HG03139 (cell line): ENCODE measurements around the gene TMEM178B.
"Not testable (repeated sequence)": the region's sequence is repeated elsewhere in the genome, so short reads cannot be mapped to it uniquely, and the experiment has no call there.

Experiments
- ATAC-seq: cut with Tn5 transposase; IDR thresholded peaks from one replicate; pipeline ENCODE4 v1.9.1; 2021; ENCODE audit not compliant: unreplicated experiment

The TMEM178B gene

GRCh38 chr7:141074162-141074991, 513 bp downstream of the TMEM178B start:
- no peak for ATAC-seq

DNA sequence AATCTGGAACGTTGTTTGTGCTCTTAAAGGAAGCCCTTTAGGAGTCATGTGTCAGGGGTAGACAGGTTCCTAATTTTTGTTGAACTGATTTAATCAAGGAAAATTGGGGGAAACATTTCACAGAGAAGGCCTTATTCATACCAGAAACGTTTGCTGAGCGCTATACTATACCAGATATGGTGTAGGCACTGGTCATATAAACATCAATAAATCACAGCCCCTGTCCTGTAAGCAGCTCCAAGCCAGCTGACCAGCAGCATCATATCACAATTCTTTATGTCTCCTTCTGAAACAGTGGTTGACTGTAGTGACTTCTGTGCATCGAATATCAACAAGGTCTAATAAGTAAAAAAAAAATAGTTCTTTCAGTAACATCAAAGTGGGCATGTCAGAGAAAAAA, 1.1 kb downstream of the TMEM178B start:
- ATAC-seq, result no peak

DNA sequence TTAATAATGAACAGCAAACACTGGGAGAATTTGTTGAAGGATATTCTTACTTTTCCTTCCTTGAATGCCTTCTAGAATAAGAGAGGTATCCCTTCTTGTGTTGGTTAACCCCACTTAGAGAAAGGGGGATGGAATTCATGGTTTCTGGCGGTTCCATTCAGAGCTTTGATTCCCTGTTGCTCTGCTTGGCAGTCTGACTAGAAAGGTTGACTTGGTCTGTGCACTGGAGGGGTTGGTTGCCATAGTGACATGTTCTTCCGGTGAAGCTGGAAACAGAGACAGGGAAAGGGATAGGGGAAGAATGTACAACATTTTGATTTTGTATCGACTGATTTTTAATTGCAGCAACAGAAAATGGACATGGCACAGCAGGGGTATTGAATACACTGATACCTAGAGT, 2.5 kb downstream of the TMEM178B start:
- ATAC-seq, result no peak

- no peak for ATAC-seq
Observed at GRCh38 chr7:141079219-141079618, 5.4 kb downstream of the TMEM178B start.

DNA sequence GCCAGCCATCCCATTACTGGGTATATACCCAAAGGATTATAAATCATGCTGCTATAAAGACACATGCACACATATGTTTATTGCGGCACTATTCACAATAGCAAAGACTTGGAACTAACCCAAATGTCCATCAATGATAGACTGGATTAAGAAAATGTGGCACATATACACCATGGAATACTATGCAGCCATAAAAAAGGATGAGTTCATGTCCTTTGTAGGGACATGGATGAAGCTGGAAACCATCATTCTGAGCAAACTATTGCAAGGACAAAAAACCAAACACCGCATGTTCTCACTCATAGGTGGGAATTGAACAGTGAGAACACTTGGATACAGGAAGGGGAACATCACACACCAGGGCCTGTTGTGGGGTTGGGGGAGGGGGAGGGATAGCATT, 15.6 kb downstream of the TMEM178B start:
- not testable (repeated sequence) for ATAC-seq

- no peak for ATAC-seq
Observed at GRCh38 chr7:141094336-141095070, 20.6 kb downstream of the TMEM178B start.

DNA sequence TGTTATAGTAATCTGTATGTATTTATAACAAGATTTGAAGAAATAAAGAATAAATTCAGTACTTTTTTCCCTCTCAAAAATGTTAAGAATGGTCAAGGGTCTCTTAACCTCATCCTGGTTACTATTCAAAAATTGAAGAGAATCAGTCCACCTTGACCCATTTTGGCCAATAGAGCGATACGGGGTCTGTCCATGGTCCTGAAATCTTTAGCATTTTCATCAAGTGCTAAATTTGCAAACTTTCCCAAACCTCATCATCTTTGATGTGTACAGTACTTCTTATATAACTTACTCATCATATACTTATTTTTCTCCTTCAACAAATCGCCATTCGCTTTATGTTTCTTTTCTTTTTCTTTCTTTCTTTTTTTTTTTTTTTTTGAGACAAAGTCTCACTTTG, 23.6 kb downstream of the TMEM178B start:
- ATAC-seq, result no peak

DNA sequence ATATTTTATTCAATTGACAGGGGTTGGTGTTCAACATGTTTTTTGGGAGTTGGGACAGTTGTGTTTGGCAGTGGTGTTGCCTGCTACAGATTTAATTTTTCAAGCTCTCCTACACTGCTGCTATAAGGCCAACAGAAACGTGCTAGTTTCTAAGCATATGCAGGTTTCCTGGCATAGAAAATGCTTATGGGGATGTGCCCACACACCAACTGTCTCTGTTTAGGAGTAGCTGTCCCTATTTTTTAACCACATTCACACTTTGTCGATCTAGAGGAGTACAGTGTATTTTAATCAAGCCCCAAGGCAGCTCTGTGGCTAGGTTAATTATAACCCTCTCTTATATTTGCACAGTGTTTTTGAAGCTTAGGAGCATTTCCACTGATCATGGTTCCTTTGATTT, 28.6 kb downstream of the TMEM178B start:
- ATAC-seq, result no peak

DNA sequence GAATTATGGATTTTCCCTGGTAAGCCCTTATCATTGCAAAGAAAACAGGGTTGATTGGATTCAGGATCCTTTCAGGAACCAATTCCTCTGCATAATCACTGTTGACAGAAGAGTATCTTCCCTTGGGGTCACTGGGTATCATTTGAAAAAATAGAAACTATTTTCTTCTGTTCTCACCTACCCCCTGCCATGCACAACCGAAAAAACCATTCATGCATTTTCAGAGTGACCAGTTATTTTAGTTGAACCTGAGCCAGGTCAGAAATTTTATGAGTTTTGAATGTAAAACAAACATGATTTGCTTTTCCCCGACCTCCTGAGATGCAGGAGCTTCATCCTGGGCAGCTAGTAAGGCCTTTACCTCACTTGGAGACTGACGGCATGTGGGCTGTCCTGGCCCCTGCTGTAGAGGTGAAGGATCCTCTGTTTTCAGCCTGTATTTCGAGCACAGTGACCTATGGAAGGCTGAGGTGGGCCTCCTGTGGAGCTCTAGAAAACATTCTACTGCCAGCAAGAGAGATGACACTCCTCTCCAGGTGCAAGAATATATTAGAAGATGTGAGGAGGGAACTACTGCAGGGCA, 30.1 kb downstream of the TMEM178B start:
- ATAC-seq, result no peak

- ATAC-seq, result no peak
Observed at GRCh38 chr7:141113131-141113530, 39.3 kb downstream of the TMEM178B start.

DNA sequence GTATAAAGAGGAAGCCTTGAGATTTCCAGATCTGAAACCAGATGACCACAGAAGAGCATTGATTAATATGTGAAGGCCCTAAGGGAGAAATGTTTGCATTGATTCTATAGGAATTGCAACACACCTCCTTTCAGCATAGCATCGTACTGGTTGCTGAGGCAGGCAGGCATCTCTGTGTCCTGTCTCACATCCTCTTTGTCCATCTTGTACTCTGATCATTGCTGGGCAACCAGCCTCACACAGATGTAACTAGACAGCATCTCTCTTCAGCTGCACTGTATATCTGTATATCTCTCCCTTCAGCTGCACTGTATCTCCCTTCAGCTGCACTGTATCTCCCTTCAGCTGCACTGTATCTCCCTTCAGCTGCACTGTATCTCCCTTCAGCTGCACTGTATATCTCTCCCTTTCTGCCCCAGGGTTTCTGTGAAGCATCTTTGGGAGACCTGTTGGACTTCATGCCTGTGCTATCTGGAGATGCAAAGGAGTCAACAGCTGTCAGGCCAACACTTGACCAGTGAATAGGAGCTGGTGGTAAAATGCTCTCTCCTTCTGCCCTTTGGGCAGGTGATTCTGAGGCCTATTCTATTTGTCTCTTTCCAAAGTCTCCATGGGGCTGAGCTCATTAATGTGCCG, 40.3 kb downstream of the TMEM178B start:
- no peak for ATAC-seq

- no peak for ATAC-seq
Observed at GRCh38 chr7:141115965-141116364, 42.1 kb downstream of the TMEM178B start.

GRCh38 chr7:141116661-141117060, 42.8 kb downstream of the TMEM178B start:
- ATAC-seq, result not testable (repeated sequence)

GRCh38 chr7:141118767-141119166, 44.9 kb downstream of the TMEM178B start:
- ATAC-seq, result no peak

- no peak for ATAC-seq
Observed at GRCh38 chr7:141119187-141119586, 45.3 kb downstream of the TMEM178B start.

DNA sequence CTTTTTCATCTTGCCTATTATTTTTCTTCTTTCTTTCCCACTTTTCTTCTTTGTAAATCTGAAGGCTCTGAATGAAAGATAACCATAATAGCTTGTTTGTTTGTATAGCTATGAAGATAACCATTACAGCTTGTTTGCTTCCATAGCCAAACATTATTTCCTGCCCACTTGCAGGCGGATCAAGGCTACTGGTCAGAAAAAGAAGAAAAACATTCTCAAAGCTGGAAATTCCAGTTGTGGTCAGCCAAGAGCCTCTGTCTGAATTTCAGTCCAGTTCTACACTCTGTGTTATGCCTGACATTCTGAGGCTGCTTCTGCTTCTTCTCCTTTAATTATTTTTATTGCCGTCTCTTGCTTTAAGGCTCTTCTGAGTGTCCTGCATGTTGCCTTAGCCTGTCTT, 48.9 kb downstream of the TMEM178B start:
- no peak for ATAC-seq

DNA sequence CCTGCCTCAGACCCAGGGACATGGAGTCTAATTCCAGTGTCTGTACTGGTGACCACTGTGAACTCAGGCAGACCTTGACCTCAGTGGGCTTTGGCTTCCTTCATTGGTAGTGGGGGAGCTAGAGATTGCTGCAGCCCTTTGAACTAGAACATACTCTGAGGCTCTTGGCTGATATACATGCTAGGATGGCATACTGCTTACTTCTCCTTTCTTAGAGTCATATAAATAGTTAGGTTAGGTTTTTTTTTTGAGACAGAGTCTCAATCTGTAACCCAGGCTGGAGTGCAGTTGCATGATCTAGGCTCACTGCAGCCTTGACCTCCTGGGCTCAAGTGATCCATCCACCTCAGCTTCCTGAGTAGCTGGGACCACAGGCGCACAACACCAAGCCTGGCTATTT, 49.7 kb downstream of the TMEM178B start:
- ATAC-seq, result no peak

DNA sequence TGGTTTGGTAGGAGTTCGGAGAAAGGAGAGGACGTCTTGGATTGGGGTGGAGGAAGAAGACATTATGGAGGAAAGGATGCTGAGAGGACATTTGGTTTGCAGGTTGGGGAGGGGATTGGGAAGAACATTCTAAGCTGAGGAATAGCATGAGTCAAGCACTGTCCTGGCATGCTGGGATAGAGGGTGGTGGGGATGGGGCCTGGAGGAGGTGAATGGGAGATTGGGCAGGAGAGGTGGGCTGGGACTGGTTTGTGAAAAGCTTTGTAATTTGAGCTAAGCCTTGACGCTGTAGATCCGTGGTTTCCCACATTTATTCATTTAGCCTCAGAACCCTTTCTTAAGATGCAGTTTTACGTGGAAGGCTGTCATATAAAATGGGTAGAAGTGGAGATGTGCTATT, 52.2 kb downstream of the TMEM178B start:
- no peak for ATAC-seq

- no peak for ATAC-seq
Observed at GRCh38 chr7:141128506-141128905, 54.6 kb downstream of the TMEM178B start.

DNA sequence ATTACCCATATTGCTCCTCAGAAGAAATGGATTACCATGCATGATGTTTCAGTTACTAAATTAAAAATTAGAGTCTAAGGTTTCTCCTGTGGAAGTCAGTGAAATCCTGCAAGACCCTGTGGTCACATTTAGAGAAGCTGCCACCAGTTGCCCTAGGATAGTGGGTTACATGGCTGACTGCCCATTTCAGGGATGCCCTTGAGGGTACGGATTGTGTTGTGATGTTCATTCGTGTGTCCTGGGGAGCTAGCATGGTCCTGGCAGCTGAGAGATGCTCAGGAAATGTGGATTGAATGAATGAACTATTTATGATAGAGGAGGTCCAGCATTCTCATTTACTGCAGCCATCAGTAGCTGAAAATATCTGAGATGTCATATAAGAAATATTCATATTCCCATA, 55.1 kb downstream of the TMEM178B start:
- ATAC-seq, result no peak

DNA sequence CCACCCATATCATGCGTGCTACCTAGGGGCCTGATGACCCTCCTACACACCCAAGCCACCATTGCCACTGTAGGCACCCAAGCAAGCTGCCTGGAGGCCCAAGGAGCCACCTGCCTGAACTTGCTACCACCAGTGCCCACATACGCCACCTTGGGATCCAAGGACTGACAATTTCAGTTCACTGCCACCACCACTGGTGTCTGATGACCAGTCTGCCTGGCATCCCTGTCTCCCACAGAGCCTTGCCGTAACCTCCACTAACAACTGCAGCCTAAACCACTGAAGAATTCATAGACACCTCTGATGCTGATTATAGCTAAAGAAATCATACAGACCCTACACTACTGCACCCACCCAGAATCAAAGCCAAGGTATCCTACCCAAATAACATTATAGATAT, 58.8 kb downstream of the TMEM178B start:
- no peak for ATAC-seq

GRCh38 chr7:141133646-141134045, 59.8 kb downstream of the TMEM178B start:
- ATAC-seq, result no peak
